Nephron (organoid): ENCODE measurements around the gene COX19.

Experiments used
- H3K27ac Mint-ChIP-seq, 3 experiments: 2 replicates each; pipeline ENCODE4 v1.8.0; 2020; ENCODE audit warnings: mixed read lengths in 3 of 3, mild to moderate bottlenecking in 2 of 3, moderate library complexity in 1 of 3
- H3K27me3 Mint-ChIP-seq: 2 replicates; pipeline ENCODE4 v1.8.0; 2021; ENCODE audit warnings: low read depth, mild to moderate bottlenecking, moderate library complexity, mixed read lengths
- H3K36me3 Mint-ChIP-seq: 2 replicates; pipeline ENCODE4 v1.8.0; 2020; ENCODE audit warnings: low read depth, mixed read lengths
- H3K4me1 Mint-ChIP-seq: 2 replicates; pipeline ENCODE4 v1.8.0; 2020; ENCODE audit warnings: mixed read lengths
- H3K4me3 Mint-ChIP-seq, 3 experiments: 2 replicates each; pipeline ENCODE4 v1.8.0; 2020; ENCODE audit warnings: mild to moderate bottlenecking in 3 of 3, mixed read lengths in 3 of 3, moderate library complexity in 2 of 3
- H3K9me3 Mint-ChIP-seq: 2 replicates; pipeline ENCODE4 v1.8.0; 2020; ENCODE audit warnings: mixed read lengths
- TF ChIP-seq, protein P1 (sequence below), 3 experiments: fragments of 200-600 bp; sonication (generic); IDR thresholded peaks; one replicate each; pipeline ENCODE4 v1.5.0; 2021; ENCODE audit warnings: antibody characterized with exemption in 3 of 3; ENCODE audit not compliant: unreplicated experiment in 3 of 3

The COX19 gene, protein sequence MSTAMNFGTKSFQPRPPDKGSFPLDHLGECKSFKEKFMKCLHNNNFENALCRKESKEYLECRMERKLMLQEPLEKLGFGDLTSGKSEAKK

DNA sequence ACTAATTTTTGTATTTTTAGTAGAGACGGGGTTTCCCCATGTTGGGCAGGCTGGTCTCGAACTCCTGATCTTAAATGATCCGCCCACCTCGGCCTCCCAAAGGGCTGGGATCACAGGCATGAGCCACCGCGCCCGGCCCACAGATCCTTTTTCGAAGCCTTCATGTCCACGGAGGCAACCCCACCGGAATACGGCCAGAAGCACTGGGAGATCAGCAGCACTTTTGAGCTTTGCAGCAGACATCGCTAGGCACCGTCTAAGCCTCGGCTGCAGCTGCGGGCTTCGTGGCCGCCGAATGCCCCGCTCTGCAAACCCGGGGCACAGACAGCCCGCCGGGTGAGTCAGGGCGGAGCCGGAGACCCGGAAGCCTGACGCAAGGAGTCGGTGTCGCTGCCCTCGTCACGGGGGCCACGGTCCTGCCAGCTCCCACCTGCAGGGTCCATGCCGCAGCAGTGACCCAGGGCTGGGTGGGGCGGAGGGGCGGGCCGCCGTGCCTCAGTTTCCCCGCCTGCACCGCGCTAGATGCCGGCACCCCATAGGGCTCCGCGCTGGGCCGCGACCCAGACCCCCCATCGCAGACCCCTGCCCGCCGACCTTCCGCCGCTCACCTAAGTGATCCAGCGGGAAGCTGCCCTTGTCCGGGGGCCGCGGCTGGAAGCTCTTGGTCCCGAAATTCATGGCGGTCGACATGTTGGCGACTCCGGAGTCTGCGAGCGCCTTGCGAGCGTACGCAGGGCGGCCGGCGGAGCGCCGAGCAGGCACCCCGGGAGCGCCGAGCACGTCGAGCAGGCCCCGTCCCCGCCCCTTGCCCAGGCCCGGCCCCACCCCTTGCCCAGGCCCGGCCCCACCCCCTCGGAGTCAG is at the start of gene COX19:
TSS of gene COX19 (minus strand) at position 730 of the 862 bp plus-strand sequence. CDS start at position 690, 40 bp downstream.
- H3K4me1 Mint-ChIP-seq: peaks cover 21% of the 10 kb centered on the region
- H3K36me3 Mint-ChIP-seq: peaks cover 19% of the 10 kb centered on the region
- TF ChIP-seq, protein P1, sequence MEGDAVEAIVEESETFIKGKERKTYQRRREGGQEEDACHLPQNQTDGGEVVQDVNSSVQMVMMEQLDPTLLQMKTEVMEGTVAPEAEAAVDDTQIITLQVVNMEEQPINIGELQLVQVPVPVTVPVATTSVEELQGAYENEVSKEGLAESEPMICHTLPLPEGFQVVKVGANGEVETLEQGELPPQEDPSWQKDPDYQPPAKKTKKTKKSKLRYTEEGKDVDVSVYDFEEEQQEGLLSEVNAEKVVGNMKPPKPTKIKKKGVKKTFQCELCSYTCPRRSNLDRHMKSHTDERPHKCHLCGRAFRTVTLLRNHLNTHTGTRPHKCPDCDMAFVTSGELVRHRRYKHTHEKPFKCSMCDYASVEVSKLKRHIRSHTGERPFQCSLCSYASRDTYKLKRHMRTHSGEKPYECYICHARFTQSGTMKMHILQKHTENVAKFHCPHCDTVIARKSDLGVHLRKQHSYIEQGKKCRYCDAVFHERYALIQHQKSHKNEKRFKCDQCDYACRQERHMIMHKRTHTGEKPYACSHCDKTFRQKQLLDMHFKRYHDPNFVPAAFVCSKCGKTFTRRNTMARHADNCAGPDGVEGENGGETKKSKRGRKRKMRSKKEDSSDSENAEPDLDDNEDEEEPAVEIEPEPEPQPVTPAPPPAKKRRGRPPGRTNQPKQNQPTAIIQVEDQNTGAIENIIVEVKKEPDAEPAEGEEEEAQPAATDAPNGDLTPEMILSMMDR (IDR thresholded peaks at IDR 0.05; ENCODE audit: unreplicated experiment in 3 of 3): no peak
- no peaks in the 10 kb centered on the region for H3K9me3 Mint-ChIP-seq
- no peaks in the 10 kb centered on the region for H3K27me3 Mint-ChIP-seq
- H3K27ac Mint-ChIP-seq: peak within 1 kb of the TSS; percentile 42 to 95 (median 89)
- H3K4me3 Mint-ChIP-seq: peak within 1 kb of the TSS; percentile 92 to 95 (median 93)

DNA sequence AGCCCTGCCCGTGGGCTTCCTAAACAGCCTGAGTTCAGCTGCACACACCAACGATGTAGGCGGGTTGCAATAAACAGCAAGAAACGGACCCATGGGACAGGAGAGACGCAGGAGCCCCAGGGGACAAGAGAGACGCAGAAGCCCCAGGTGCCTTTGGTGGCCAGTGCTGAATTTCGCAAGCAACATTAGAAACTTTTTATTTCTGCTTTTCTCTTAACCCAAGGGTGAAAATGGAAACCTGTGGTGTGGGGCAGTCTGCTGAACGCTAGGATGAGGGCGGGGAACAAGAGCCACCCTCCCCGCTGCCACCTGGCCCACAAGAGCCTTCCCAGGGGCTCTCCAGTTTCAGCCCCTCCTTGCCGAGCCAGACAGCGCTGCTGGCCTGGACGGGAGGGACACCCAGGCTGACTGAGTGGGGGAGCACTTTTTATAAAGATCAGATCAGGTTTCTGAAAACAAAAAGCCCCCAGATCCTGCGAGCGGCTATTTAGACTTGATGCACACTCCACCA is 49.0 kb upstream of the COX19 start:
- TF ChIP-seq, protein P1 (IDR thresholded peaks at IDR 0.05; ENCODE audit: unreplicated experiment in 3 of 3): no peak
- peak overlapping the region in 1 of 3 experiments; percentile 79 for H3K27ac Mint-ChIP-seq
- no peaks in the 10 kb centered on the region for H3K9me3 Mint-ChIP-seq
- H3K4me1 Mint-ChIP-seq: peaks cover 36% of the 10 kb centered on the region
- H3K4me3 Mint-ChIP-seq: peak overlapping the region; percentile 37 to 74 (median 66)
- peaks cover 26% of the 10 kb centered on the region for H3K36me3 Mint-ChIP-seq
- H3K27me3 Mint-ChIP-seq: peaks cover 6% of the 10 kb centered on the region

DNA sequence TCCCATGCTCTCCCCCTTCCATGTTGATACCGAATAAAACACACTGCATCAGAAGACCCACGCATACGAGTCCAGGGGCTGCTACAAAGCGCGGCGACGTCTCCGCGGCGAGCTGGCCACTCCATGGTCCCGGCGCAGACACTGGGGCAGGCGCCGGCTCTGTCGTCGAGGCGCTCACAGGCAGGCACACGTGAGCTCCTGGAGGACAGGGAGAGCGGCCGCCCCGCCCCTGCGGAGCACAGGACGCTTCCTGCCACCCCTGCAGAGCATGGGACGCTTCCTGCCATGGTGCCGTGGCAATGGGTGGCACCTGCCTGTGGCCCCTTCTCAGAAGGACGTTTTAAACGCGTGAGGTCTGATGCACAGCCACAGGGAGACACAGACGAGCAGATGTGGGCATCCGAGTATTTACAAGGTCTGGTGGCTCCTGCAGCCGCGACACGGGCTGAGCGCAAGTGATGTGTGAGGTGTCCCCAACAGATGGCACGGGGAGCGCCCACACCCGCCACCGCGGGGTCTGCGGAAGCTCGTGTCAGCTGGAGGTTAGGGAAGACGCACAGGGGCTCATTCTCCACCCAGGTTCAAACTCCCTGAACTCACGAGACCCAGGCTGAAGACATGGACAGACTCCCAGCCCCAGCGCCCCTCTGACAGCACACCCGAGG is 47.6 kb upstream of the COX19 start:
- no peak overlapping the region for H3K4me3 Mint-ChIP-seq
- peaks cover 6% of the 10 kb centered on the region for H3K27me3 Mint-ChIP-seq
- peaks cover 30% of the 10 kb centered on the region for H3K4me1 Mint-ChIP-seq
- no peak overlapping the region for H3K27ac Mint-ChIP-seq
- H3K36me3 Mint-ChIP-seq: peaks cover 31% of the 10 kb centered on the region
- no peaks in the 10 kb centered on the region for H3K9me3 Mint-ChIP-seq
- TF ChIP-seq, protein P1 (IDR thresholded peaks at IDR 0.05; ENCODE audit: unreplicated experiment in 3 of 3): no peak

DNA sequence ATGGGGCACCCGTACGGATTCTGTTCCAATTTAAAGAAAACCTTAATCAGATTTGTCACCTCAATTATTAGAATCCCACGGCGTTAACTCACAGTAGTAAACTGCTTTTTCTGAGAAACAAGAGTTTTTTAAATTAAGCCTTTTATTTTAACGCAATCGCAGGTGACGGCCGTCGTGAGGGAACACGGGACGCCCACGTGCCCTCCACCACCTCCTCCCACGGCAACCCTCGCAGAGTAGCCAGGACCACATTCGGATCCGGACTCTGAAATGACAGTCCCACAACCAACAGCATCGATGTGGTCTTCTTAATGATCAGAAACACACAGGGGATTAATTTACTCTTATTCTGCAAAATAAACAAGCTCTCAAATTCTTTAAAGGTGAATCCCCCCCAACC is 47.0 kb upstream of the COX19 start:
- peaks cover 30% of the 10 kb centered on the region for H3K36me3 Mint-ChIP-seq
- TF ChIP-seq, protein P1 (IDR thresholded peaks at IDR 0.05; ENCODE audit: unreplicated experiment in 3 of 3): no peak
- H3K4me1 Mint-ChIP-seq: peaks cover 27% of the 10 kb centered on the region
- no peak overlapping the region for H3K27ac Mint-ChIP-seq
- no peak overlapping the region for H3K4me3 Mint-ChIP-seq
- no peaks in the 10 kb centered on the region for H3K9me3 Mint-ChIP-seq
- H3K27me3 Mint-ChIP-seq: peaks cover 6% of the 10 kb centered on the region

DNA sequence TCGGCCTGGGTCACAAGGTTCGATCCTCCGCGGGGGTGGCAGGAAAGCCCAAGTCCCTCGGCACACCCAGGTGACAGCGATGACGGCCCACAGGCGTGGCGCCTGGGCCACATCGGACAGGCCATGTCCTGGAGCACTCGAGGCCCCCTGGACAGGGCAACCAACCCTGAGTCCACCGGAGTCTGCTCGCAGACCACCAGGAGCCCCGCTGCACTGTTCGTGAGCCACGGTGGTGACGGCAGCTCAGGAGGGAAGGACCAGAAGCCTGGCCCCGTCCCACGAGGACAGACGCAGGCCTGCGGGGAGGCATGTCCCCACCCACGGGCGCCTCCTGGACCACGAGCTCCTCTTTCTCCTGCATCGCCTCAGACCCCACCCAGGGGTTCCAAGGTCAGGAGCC is 46.6 kb upstream of the COX19 start:
- Mint-ChIP-seq H3K4me3 (no peak overlapping the region), H3K27ac (no peak overlapping the region), H3K9me3 (no peaks in the 10 kb centered on the region), H3K36me3 (peaks cover 28% of the 10 kb centered on the region), H3K4me1 (peaks cover 23% of the 10 kb centered on the region), H3K27me3 (peaks cover 6% of the 10 kb centered on the region)
- TF ChIP-seq, protein P1 (IDR thresholded peaks at IDR 0.05; ENCODE audit: unreplicated experiment in 3 of 3): no peak
